ENCODE results near the gene CAMTA1.

DNA sequence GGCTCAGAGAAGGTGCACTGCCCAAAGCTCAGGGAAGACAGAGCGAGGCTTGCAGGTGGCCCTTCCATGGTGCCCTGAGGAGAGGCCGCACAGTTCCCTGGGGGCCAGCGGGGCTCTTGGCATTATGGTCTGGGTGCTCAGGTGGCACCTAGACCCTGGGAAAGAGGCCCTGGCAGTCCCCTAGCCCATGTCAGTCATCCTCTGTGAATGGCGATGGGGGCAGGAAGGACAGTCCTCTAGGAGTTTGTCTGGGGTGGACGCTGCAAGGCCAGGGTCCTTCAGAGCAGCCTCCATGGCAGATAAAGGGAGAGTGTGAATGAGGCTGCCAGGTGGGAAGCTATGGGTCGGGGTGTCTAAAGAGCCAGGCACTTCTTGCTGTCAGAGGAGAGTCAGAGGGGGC is 640.0 kb downstream of the CAMTA1 start:
- no peak for TF ChIP-seq POLR2A (IDR thresholded peaks at IDR 0.05; ENCODE audit: low read length)
- no peak for TF ChIP-seq GATA1 (IDR thresholded peaks at IDR 0.05; ENCODE audit: low read depth, low read length)

Measured in erythroblast (primary cell).